Spleen (tissue), 11 donors: ENCODE data around the gene HBZ. TPM values are rescaled to one million over a fixed set of nuclear protein-coding genes. Genes with fewer than 3 reads are reported as not detected.

ENCODE experiments used
- DNase-seq: peaks from one replicate; pipeline ENCODE4 v3.0.0-alpha.2; 2020
- H3K27ac ChIP-seq, 8 donors: fragments of 200-600 bp; sonication (generic) in 7 of 8; 1 replicate in 4 of 8; 2 replicates in 4 of 8; pipeline versions ENCODE4 v1.5.0 to v1.8.0; 2016 to 2021; ENCODE audit warnings: inconsistent platforms in 4 of 8, mild to moderate bottlenecking in 4 of 8, moderate library complexity in 1 of 8
- H3K27me3 ChIP-seq, 7 donors: fragments of 200-600 bp; sonication (generic) in 6 of 7; replicated peaks in 1 of 7; 1 replicate in 4 of 7; 2 replicates in 3 of 7; pipeline versions ENCODE4 v1.5.0 to v1.8.0; 2016 to 2021; ENCODE audit warnings: inconsistent platforms in 3 of 7, mild to moderate bottlenecking in 1 of 7
- H3K36me3 ChIP-seq, 6 donors: fragments of 200-600 bp; sonication (generic) in 5 of 6; 1 replicate in 4 of 6; 2 replicates in 2 of 6; pipeline versions ENCODE4 v1.5.0 to v1.8.0; 2016 to 2021; ENCODE audit warnings: inconsistent platforms in 2 of 6
- H3K4me1 ChIP-seq, 6 donors: fragments of 200-600 bp; sonication (generic) in 5 of 6; 1 replicate in 3 of 6; 2 replicates in 3 of 6; pipeline versions ENCODE4 v1.5.0 to v1.8.0; 2016 to 2021; ENCODE audit warnings: inconsistent platforms in 3 of 6
- H3K4me3 ChIP-seq, 8 donors: fragments of 200-600 bp; sonication (generic) in 7 of 8; 1 replicate in 4 of 8; 2 replicates in 4 of 8; pipeline versions ENCODE4 v1.5.0 to v1.8.0; 2016 to 2021; ENCODE audit warnings: inconsistent platforms in 4 of 8, mild to moderate bottlenecking in 4 of 8, moderate library complexity in 2 of 8
- H3K9me3 ChIP-seq, 8 donors: fragments of 200-600 bp; sonication (generic) in 7 of 8; 1 replicate in 4 of 8; 2 replicates in 4 of 8; pipeline versions ENCODE4 v1.5.0 to v1.8.0; 2016 to 2021; ENCODE audit warnings: inconsistent platforms in 4 of 8
- POLR2A ChIP-seq, 3 donors: fragments of 450-650 bp; IDR thresholded peaks; one replicate each; pipeline ENCODE4 v1.5.1; 2017; ENCODE audit warnings: antibody characterized with exemption in 3 of 3, mild to moderate bottlenecking in 1 of 3
- POLR2AphosphoS5 ChIP-seq, 3 donors: sonication (generic); formaldehyde crosslinking; IDR thresholded peaks; one replicate each; pipeline ENCODE4 v1.5.1; 2017; ENCODE audit warnings: antibody characterized with exemption in 3 of 3
- WGBS, 5 donors: extraction: QIAGEN DNeasy Blood & Tissue Kit in 3 of 5; methylation state at CpG; one replicate each; pipeline versions ENCODE4 v1.1.5 to v1.1.7; 2013 to 2018; 5-methylcytosine and 5-hydroxymethylcytosine counted together
- intact Hi-C: fragments of 100-400 bp; cut with DNase I; formaldehyde crosslinking; loops from one replicate; pipeline ENCODE4 v1.15.0; 2023; ENCODE audit warnings: low total_unique reads
- polyA plus RNA-seq, 3 donors: library from polyadenylated mRNA; stranded (reverse); fragments of 200-250 nt; gene quantifications; one replicate each; pipeline ENCODE4 v1.2.1, GENCODE V29; 2013
- total RNA-seq, 7 donors: library from RNA; depleted of rRNA in 3 of 7; stranded (reverse); fragments of >200 nt in 3 of 7; fragmentation: NEBNext Ultra II Directional in 4 of 7; extraction: Animal tissue kit (Norgen Biotek cat#: 25700) in 4 of 7; gene quantifications; one replicate each; pipeline versions ENCODE4 v1.1.0 to v1.2.1, GENCODE V29; 2016 to 2021
- TF ChIP-seq, protein P1 (sequence below), 11 experiments: fragments of 200-600 bp in 7 of 11; fragments of 450-650 bp in 4 of 11; sonication (generic) in 4 of 11; IDR thresholded peaks in 8 of 11; conservative IDR thresholded peaks in 3 of 11; 1 replicate in 7 of 11; 2 replicates in 4 of 11; pipeline versions ENCODE4 v1.4.0 to v1.8.0; 2016 to 2021; ENCODE audit warnings: antibody characterized with exemption in 11 of 11, inconsistent platforms in 4 of 11, mild to moderate bottlenecking in 1 of 11
- donor health status: healthy with polysubstance abuse.
- donor health status: DM: no; HTN: no; CAD: no; lungs with moderate emphysema.
- donor health status: DM: no; HTN: no; CAD: no.
- donor health status: Bipolar disorder and iron deficiency.
- donor health status: healthy.
- donor health status: DM: no; HTN: no; CAD: no.
- donor health status: DM: yes; HTN: yes; CAD: no.

Gene HBZ
- total and polyA plus RNA-seq, 10 donors = 0.16 to 1.2 TPM; not detected in 8

DNA sequence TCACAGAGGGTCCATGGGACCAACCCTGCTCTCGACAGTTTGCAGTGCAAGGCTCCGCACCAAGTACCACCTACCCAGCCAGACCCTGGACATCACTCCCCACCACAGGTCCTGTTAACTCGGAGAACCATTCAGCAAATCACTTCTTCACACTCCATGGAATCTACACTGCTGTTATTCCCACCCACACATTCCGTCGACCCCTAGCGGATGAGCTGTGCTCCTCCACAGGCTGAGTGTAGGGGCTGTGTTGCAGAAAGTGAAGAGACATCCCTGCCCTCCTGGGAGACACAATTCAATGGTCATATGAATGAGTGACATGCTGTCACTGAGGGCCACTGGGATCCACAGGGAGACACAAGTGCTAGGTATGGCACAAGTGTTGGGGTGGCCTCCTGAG lies 46.9 kb upstream of the HBZ start:
- Histone ChIP-seq H3K4me1 (peaks cover 0 to 28% (median 8%) of the 10 kb centered on the region in 6 donors), H3K27me3 (no peaks in the 10 kb centered on the region), H3K27ac (no peak overlapping the region), H3K4me3 (no peak overlapping the region), H3K36me3 (peaks cover 0 to 74% (median 33%) of the 10 kb centered on the region in 6 donors), H3K9me3 (no peaks in the 10 kb centered on the region)
- DNase-seq = no peak
- intact Hi-C loops = loop anchor here (5.0 kb wide), 1 partner anchor 257 kb away; no protein-coding TSS in a partner anchor
- TF ChIP-seq POLR2AphosphoS5 (IDR thresholded peaks at IDR 0.05) (no peak), POLR2A (IDR thresholded peaks at IDR 0.05) (no peak)
- TF ChIP-seq, protein P1, sequence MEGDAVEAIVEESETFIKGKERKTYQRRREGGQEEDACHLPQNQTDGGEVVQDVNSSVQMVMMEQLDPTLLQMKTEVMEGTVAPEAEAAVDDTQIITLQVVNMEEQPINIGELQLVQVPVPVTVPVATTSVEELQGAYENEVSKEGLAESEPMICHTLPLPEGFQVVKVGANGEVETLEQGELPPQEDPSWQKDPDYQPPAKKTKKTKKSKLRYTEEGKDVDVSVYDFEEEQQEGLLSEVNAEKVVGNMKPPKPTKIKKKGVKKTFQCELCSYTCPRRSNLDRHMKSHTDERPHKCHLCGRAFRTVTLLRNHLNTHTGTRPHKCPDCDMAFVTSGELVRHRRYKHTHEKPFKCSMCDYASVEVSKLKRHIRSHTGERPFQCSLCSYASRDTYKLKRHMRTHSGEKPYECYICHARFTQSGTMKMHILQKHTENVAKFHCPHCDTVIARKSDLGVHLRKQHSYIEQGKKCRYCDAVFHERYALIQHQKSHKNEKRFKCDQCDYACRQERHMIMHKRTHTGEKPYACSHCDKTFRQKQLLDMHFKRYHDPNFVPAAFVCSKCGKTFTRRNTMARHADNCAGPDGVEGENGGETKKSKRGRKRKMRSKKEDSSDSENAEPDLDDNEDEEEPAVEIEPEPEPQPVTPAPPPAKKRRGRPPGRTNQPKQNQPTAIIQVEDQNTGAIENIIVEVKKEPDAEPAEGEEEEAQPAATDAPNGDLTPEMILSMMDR (IDR thresholded peaks at IDR 0.05 in 8 of 11, conservative IDR thresholded peaks at IDR 0.05 in 3 of 11) = no peak
- 87 to 100% (median 96%) methylated on average over 6 of the region's 6 CpGs for WGBS, 5 donors

DNA sequence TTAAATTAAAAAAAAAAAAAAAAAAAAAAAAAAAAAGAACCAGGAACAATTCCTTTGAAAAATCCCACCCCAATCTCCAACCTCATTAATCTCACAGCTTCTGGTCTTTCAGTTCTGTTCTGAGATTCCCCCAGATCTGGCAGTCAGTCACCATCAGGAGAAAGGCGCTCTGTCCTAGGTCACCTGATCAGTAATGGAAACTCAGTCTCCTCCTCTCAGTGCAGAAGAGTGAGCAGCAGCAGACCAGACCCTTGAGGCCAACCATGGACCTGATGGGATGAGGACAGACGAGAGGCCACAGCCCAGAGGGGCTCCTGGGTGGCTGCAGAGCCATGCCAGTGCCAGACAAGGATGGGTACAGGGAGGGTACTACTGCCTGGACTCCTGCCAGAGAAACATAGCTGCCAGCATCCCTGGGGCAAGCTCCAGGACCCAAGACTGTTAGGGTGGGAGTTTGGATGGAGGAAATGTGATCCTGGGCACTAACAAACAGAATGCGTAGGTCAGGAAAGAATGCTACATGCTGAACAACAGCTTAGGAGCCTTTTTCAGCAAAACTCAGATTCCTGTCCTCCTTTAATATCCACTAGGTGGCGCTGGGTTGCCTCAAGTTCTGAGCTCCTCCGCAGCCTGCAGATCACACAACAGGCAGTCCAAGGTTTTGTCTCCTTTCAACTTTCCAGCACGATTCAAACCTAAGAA lies 45.7 kb upstream of the HBZ start:
- no peaks in the 10 kb centered on the region for H3K27me3 ChIP-seq
- DNase-seq = no peak
- peaks cover 0 to 87% (median 44%) of the 10 kb centered on the region in 6 donors for H3K36me3 ChIP-seq
- H3K9me3 ChIP-seq = no peaks in the 10 kb centered on the region
- intact Hi-C loops = loop anchor here (5.0 kb wide), 1 partner anchor 256 kb away; no protein-coding TSS in a partner anchor
- peak overlapping the region in 1 of 8 donors; percentile 8 for H3K27ac ChIP-seq
- H3K4me1 ChIP-seq = peaks cover 0 to 19% (median 4%) of the 10 kb centered on the region in 6 donors
- H3K4me3 ChIP-seq = no peak overlapping the region
- peak in 1 of 3 donors; percentile 30 for TF ChIP-seq POLR2AphosphoS5 (IDR thresholded peaks at IDR 0.05)
- no peak for TF ChIP-seq POLR2A (IDR thresholded peaks at IDR 0.05)
- TF ChIP-seq, protein P1 (IDR thresholded peaks at IDR 0.05 in 8 of 11, conservative IDR thresholded peaks at IDR 0.05 in 3 of 11) = peak; percentile 63 to 85 (median 74)
- 28 to 48% (median 30%) methylated on average over 6 of the region's 6 CpGs for WGBS, 5 donors

DNA sequence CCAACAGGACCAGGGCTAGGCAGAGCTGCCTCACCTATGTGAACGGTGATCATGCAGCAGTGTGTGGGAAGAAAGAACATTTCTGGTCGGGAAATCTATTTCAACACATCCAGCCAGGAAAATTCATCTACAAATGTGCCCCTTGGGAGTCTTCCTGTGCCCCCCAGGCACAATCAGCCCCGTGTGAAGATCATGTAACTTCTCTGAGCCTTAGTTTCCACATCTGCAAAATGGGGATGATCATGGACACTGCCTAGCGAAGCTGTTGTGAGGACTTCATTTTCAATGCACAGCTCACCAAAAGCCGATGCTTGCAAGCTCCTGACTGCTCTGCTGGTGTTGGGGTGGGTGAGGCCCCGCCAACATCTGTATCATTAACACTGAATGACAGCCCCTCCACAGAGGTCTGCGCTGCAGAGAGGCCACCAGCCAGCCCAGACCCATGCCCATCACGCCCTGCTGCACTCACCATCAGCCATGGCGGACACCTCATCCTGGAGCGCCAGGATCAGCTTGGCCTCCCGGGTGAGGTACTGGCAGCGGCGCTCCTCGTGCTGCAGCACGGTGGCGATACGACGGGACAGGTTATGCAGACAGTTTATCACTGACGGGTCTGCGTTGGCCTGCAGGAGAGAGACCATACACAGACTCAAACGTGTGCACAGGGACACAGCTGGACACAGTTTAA lies 40.1 kb upstream of the HBZ start:
- WGBS, 5 donors = 94 to 98% (median 96%) methylated on average over 21 of the region's 21 CpGs
- H3K4me1 ChIP-seq = peaks cover 0 to under 1% (median 0%) of the 10 kb centered on the region in 6 donors
- no peak overlapping the region for H3K4me3 ChIP-seq
- no peak overlapping the region for H3K27ac ChIP-seq
- no peak for DNase-seq
- no peaks in the 10 kb centered on the region for H3K27me3 ChIP-seq
- H3K36me3 ChIP-seq = peaks cover 0 to 99% (median 59%) of the 10 kb centered on the region in 6 donors
- H3K9me3 ChIP-seq = no peaks in the 10 kb centered on the region
- TF ChIP-seq POLR2AphosphoS5 (IDR thresholded peaks at IDR 0.05) (no peak), POLR2A (IDR thresholded peaks at IDR 0.05) (no peak)
- TF ChIP-seq, protein P1 (IDR thresholded peaks at IDR 0.05 in 8 of 11, conservative IDR thresholded peaks at IDR 0.05 in 3 of 11) = no peak
- intact Hi-C loops = no loop called here

DNA sequence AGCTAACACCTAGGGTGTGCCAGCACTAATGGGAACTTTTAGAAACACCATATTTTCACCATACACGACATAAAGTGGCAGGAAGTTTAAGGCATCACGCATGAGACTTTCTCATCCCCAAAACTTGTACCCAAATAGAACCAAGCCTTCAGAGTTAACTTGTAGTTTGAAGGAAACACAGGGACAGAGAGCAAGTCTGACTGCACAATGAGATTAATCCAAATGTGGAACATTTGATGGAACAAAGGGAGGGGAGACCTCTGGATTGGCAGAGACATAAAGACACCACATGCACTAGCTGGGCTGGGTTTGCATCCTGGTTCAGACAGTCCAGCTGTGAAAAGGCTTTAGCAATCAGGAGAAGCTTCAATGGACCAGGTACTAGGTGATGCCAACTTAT lies 38.1 kb upstream of the HBZ start:
- intact Hi-C loops = no loop called here
- 87 to 97% (median 92%) methylated on average over 2 of the region's 2 CpGs for WGBS, 5 donors
- no peak overlapping the region for H3K4me3 ChIP-seq
- DNase-seq = no peak
- peaks cover 0 to 92% (median 51%) of the 10 kb centered on the region in 6 donors for H3K36me3 ChIP-seq
- peak overlapping the region in 1 of 8 donors; percentile 18 for H3K27ac ChIP-seq
- no peaks in the 10 kb centered on the region for H3K27me3 ChIP-seq
- H3K4me1 ChIP-seq = peaks cover 0 to 14% (median 3%) of the 10 kb centered on the region in 6 donors
- TF ChIP-seq POLR2A (IDR thresholded peaks at IDR 0.05) = no peak
- TF ChIP-seq POLR2AphosphoS5 (IDR thresholded peaks at IDR 0.05) = no peak
- TF ChIP-seq, protein P1 (IDR thresholded peaks at IDR 0.05 in 8 of 11, conservative IDR thresholded peaks at IDR 0.05 in 3 of 11) = no peak
- H3K9me3 ChIP-seq = no peaks in the 10 kb centered on the region
